ENCODE measurements around the gene ROCK2.

DNA sequence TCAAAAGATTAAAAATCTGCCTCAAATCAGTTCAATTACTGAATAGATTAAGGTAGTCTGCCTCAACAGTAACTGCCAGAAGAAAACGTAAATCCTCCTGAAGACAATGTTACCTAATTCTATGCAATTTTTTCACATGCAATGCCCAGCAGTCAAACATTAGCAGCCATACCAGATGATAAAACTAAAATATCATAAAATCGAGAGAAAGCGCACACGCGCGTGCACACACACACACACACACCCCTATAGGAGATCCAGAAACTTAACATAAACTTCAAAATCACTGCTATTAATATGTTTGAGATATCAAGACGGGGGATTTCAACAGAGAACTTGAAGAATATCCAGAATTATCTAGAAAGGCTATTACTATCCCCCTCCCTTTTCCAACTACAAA is 32.9 kb downstream of the ROCK2 start:
- TF ChIP-seq FOXP2 (optimal IDR thresholded peaks at IDR 0.05; ENCODE audit: borderline replicate concordance, extremely low read depth, extremely low read length, insufficient read depth) (no peak), POLR2AphosphoS5 (IDR thresholded peaks at IDR 0.05; ENCODE audit: low read depth, low read length) (no peak), REST (IDR thresholded peaks at IDR 0.05; ENCODE audit: insufficient read depth in 1 of 2, low read depth in 2 of 2, low read length in 2 of 2) (no peak), TAF1 (IDR thresholded peaks at IDR 0.05; ENCODE audit: borderline replicate concordance, insufficient read depth, low read length) (no peak)

Data from PFSK-1 (cell line).